HG03095 (cell line): ENCODE data around the gene PUS3.

Source experiments
- ATAC-seq: cut with Tn5 transposase; IDR thresholded peaks from one replicate; pipeline ENCODE4 v1.9.1; 2021; ENCODE audit warnings: moderate library complexity; ENCODE audit not compliant: unreplicated experiment

The PUS3 gene

DNA sequence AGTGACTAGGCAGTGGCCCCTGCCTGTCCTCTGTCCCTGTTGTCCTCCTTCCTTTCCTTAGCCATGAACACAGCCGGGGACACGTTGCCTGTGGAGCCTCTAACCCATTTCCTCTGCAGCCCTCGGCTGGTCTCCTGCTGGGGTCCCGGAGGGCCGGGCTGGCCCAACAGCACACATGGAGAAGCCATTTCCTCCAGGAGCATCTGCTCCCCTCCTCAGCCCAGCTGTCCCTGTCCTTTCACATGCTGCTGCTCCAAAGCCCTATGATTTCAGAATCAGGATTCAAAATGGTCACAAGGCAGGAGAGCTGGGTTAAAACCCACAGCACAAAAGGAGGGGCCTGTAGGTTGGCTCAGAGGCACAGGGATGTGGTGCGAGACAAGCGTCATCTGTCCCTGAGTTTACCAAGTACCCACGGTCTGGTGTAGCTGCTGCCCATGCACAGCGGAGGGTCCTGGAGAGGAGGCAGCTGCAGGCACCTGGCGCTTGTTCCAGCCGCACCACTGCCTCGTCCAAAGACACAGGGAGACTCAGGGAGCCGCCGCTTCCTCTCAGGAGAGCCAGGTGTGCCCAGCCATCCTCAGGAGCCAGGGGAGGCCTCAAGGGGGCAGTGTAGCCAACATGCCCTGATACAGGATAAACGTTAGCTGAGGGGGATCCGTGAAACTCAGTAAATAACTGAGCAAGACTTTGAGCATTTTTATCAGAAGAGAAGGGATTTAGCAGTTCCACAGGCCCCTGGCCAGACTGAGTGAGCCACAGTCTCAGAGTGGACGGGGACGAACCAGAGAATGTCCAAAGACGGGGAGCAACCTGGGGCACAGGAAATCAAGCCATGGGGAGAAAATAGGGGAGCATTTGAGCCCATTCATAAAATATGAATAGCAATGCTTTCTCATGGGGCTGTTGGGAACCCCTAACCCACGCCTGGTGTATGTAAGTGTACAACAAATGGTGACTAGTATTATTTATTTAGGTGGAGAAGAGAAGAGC, 38.9 kb upstream of the PUS3 start:
- ATAC-seq = no peak

GRCh38 chr11:125941267-125941618, 38.2 kb upstream of the PUS3 start:
- ATAC-seq = no peak

DNA sequence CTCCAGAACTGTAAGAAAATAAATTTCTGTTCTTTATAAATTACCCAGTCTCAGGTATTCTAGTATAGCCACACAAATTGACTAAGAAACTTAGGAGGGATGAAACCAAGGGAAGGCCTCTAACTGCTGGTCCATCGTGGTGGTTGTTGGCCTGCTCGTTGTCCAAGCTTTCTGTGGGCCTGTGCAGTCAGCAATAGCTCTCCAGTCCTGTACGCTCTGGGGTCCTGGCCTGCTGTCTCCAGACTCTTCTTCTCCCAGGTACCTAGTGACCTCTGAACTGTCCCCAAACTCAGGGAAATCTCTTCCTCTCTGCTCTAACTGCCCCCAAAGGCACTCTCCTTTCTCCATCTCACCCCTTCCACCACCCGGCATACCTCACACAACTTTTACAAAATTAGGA, 37.1 kb upstream of the PUS3 start:
- no peak for ATAC-seq

- no peak for ATAC-seq
These were observed 36.1 kb upstream of the PUS3 start for GRCh38 chr11:125939081-125939521.

DNA sequence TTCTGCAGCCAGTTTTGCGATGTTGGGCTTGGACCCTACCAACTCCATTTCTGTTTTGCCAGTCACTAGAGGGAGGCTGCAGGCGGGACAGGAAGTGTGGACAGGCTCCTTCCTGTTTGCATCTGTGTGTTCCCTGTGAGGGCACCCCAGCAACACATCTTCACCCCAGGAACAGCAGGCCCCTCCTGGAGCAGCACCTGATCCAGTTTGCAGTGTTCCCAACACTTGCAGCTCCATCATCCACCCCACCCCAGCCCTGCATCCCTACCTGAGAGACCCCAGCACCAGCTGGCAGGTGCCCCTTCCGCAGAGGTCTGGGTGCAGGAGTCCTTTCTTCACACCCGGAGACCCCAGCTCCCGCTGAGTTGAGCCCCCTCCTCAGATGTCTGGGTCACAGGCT, 35.4 kb upstream of the PUS3 start:
- ATAC-seq = no peak

DNA sequence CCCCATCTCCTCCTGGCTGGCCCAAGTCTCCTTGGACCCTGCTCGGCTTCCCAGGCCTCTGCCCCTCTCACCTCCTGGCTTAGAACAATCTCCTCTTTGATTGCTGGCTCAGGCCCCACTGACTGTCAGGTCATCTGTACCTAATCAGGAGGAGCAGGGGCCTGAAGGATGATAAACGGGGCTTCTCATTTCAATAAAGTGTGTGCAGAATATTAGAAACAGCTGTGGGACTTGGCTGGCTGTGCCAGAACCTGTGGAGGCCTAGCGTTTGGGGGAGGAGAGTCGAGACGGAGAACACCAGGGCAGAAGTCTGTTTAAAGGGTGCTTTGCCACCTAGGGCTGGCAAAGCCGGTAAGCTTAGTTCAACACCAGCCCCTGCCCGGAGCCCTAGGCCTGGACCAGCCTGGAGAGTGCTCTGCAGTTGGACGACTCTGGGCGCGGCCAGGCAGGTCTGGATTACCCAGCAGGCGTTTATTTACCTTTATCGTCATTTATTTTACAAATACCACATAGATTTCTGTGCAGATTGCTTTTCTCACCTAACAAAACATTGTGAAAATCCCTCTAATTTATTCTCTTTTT, 32.7 kb upstream of the PUS3 start:
- no peak for ATAC-seq

GRCh38 chr11:125935056-125935455, 32.0 kb upstream of the PUS3 start:
- no peak for ATAC-seq

- no peak for ATAC-seq
These were observed 31.5 kb upstream of the PUS3 start for GRCh38 chr11:125934473-125934872.

DNA sequence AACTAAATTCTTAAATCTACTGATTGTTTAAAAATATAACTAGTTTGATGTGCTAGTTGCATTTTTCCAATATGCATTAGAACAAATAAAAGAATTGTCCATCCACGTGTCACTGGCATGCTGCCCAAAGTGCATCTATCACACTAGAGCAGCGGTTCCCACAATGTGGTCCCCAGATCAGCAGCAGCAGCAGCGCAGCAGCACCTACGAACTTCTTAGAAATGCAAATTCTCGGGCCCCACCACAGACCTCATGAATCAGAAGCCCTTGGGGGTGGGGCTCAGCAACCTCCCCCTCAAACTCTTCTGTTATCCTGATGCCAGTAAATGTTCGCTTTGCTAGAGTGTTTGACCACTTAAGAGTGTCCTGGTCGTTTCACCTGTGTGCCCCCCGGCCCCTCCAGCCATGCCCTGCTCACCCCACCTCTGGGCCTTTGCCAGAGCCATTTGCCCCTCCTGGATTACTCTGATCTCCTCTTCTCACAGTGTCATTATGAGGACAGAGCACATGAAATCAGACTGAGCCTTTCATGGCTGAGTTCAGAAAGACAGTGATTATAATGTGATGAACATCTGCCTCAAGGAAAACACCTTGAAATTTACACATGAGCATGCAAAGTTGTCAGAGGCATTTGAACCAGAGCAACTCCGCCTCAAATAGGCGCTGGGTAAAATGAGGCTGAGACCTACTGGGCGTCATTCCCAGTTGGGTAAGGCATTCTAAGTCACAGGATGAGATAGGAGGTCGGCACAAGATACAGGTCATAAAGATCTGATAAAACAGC, 30.2 kb upstream of the PUS3 start:
- ATAC-seq = no peak

GRCh38 chr11:125932301-125932700, 29.3 kb upstream of the PUS3 start:
- no peak for ATAC-seq

- ATAC-seq = no peak
These were observed 28.7 kb upstream of the PUS3 start for GRCh38 chr11:125931668-125932067.

DNA sequence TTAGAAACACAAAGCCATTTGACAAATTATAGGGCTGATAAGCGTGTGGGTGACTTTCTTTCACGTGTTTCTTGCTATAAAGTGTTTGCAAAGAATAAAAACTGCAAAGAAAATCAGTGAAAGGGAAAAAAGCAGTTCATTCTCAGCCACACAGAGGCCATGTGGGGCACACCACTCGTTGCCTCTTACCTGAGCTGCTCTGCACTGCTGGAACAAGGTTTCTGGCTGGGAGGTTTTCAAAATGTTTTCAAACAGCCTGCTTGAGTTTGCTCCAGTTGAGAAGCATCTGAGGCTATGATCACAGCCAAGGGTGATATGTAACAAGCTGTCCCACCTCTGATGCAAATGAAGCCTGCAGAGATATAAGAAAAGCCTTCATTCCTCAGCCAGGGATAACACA, 28.1 kb upstream of the PUS3 start:
- ATAC-seq = no peak

GRCh38 chr11:125930076-125930450, 27.1 kb upstream of the PUS3 start:
- ATAC-seq = no peak

DNA sequence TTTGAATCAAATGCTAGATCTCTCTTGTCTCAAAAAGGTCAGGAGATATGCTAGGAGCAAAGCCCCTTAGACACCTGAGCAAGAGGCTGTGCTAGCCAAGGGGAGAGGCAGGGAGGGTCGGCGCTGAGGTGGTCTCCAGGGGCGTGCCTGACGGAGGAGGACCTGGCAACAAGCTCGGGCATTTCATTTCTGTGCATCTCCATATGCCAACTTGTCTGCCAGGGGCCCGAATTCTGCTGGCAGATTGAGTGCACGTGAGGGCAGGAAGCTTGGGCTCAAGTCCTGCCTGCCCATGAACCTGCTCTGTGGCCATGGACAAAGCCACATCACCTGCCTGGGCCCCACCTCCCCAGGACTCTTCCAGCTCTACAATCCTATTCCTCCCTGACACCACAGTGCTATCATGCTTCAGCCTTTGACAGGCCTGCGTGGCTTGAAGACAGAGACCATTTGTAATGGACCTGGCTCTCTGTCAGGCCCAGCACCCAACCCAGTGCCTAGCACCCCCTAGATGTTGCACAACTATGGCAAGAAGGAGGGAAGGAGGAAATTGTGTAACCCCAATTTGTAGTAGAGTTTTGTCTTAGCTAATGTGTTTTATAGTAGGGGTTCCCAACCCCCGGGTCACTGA, 26.6 kb upstream of the PUS3 start:
- no peak for ATAC-seq

DNA sequence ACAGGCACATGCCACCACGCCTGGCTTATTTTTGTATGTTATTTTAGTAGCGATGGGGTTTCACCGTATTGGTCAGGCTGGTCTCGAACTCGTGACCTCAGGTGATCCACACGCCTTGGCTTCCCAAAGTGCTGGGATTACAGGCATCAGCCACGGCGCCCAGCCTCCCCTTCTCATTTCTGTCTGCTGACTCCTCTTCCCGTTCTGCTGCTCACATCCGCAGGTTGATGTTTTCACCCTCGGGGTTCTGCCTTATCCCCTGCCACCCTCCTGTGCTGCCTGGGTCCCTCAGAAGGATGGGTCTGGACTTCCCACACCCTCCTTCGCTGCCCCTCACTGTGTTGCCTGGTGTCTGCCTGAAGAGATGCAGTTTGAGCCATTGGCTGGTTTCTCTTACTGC, 23.7 kb upstream of the PUS3 start:
- no peak for ATAC-seq

- no peak for ATAC-seq
These were observed 22.8 kb upstream of the PUS3 start for GRCh38 chr11:125925804-125926203.

DNA sequence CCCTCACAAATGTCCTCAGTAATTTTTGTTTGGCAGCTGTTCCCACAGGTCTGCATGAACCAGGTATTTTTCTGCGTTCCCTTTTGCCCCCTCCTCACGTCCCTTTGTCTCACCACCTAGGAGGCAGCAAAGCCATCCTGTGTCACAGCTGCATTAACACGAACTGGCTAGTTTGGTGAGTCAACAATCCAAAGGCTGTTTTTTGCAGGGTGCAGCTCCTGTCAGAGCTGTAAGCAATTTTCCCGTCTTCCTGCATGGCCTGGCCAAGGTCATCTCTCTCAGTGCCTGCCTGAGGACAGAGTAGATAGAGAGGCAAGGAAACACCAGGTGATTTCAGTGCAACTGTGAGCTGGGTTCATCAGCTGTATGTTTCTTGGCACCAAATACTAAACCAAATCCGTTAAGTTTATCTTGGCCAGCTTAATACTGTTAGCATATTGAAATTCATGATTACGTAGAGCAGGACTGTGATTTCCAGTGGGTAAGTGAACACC, 22.3 kb upstream of the PUS3 start:
- ATAC-seq = no peak

- ATAC-seq = no peak
These were observed 21.5 kb upstream of the PUS3 start for GRCh38 chr11:125924384-125925007.

GRCh38 chr11:125923633-125924032, 20.6 kb upstream of the PUS3 start:
- ATAC-seq = no peak

DNA sequence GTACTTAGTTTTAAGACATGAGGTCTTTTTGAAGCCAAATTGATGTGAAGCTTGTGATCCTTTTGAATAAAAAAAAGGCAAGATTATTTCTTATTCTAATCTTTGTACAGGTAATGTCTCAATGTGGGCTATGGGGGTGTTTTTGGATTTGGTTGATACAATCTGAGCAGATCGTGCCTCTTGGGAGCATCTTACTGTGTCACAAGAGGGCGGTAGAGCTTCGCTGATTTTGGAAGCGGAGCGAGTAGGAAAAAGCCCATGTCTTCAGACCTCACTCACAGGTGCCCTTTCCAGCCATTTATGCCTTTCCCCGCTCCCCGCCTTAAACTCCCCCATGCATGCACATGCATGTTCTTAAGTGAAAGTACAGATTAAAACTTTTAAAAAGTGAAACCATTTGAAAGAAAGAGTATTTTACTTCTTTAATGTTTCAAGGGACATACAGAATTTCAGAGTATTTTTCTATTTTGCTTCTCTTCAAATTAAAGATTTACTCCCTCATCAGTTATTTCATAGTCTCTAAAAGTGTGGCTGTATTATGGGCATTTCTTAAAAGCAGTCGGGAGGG, 20.1 kb upstream of the PUS3 start:
- no peak for ATAC-seq
